ENCODE data around the gene PDE4B.
"Not testable (repeated sequence)": the region's sequence is repeated elsewhere in the genome, so short reads cannot be mapped to it uniquely, and the experiment has no call there.

The PDE4B gene

DNA sequence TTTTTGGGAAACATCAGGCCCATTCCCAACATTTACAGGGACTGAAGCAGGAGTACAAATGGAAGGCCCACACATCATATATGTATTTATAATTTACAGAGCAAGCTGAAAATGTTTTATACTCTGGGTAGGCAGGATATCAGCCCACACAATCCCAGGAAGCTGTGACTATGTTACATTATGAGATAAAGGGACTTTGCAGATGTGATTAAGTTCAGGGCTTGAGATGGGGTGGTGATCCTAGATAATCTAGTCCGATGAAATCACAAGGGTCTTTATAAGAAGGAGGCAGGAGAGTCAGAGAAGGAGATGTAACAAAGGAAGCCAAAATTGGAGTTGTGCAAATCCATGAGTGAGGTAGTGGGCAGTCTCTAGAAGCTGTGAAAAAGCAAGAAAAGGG lies 160.5 kb downstream of the PDE4B start:
- DNase-seq (ENCODE audit: low read depth) = peak; percentile 20

GRCh38 chr1:65955071-65955470 lies 162.4 kb downstream of the PDE4B start:
- no peak for DNase-seq (ENCODE audit: low read depth)

DNA sequence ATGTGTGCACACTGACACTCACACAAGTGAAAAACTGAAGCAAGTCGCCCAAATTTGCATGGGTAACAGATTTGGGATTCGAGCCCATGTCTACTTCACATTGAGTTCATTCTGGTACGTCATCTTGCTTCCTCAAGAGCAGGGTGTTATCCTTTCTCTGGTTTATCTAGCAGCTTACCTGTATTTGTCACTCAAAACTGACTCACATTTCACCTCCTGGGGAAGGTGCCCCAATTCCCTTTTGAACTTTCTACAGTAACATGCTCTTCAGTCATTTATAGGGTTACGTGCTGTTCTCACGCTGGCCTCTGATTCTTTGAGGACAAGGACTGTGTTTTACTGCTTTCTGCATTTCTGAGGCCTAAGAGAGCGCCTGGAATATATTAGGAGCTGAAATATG lies 162.8 kb downstream of the PDE4B start:
- no peak for DNase-seq (ENCODE audit: low read depth)

DNA sequence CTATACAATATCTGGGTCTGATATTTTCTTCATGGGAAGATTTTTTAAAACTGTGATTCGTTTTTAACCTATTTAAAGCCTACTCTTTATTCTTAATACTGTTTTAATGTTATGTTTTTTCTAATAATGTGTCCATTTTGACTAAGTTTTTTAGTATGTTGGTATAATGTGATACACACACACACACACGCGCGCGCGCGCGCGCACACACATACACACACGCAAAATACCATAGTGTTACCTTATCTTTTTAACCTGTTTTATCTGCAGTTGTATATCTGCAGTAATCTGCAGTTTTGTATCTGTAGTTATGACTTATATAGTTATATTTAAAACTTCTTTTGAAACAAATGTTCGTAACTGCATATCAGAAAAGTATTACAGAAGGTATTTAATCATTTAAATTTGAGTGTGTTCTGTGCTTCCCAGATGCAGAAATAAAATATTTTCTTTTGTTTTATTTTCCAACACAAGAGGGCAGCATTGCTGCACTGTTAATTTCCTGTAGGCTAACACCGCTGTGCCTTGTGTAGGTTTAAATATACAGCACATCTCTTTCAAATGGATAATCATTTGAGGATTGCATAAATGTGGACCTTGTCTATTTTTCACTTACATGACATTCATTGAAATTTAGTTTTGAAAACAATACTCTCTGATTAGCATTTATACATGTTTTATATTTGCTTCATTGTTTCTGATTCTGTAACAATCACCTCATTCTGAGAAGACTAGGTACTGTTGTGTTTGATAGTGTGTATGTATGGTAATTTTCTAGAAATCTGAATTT lies 166.1 kb downstream of the PDE4B start:
- DNase-seq (ENCODE audit: low read depth) = peak; percentile 57

DNA sequence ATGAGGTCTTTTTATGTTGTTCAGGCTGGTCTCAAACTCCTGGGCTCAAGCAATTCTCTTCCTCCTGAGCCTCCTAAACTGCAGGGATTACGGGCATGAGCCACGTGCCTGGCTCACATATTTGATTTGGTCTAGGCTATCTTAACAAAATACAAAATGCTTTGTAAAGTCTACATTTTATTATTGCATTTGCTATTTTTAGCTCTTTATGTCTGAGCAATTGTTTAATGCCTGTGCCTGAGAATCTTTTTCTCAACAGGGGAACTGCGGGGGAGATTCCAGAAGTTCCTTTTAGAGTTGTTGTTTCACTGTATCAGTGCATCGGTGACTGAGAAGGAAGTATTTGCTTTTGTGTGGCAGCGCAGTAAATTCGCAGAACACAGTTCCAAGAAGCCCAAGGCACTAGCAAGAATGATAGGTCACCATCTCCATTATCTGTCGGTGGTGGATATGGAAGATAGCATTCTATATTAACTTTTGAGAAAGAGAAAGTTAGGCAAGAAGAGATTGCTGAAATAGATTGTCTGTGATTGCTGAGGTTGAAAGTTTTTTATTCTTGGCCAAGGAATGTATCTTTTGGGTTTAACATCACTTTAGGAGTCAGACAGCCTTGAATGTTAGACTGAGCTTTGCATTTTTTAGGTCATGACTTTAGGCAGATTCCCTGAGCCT lies 167.3 kb downstream of the PDE4B start:
- peak; percentile 88 for DNase-seq (ENCODE audit: low read depth)

- no peak for DNase-seq (ENCODE audit: low read depth)
These were observed 170.6 kb downstream of the PDE4B start for GRCh38 chr1:65963156-65963888.

DNA sequence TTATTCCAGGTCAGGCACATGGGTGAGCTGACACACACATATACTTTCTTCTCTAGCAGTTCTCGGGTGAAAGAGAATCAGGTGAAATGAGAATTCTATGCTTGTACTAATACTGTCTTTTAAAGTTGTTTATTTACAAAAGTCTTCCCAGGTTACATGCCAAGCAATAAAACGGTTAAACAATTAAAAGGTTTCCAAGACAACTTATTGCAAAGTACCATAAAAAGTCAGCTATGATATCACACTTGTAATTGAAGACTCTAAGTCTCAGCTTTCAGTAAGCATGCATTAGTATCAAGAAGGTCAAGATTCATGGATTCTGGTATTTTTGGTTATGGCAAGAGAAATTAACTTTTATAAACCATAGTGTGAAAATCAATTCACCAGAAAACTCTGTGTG lies 171.4 kb downstream of the PDE4B start:
- no peak for DNase-seq (ENCODE audit: low read depth)

DNA sequence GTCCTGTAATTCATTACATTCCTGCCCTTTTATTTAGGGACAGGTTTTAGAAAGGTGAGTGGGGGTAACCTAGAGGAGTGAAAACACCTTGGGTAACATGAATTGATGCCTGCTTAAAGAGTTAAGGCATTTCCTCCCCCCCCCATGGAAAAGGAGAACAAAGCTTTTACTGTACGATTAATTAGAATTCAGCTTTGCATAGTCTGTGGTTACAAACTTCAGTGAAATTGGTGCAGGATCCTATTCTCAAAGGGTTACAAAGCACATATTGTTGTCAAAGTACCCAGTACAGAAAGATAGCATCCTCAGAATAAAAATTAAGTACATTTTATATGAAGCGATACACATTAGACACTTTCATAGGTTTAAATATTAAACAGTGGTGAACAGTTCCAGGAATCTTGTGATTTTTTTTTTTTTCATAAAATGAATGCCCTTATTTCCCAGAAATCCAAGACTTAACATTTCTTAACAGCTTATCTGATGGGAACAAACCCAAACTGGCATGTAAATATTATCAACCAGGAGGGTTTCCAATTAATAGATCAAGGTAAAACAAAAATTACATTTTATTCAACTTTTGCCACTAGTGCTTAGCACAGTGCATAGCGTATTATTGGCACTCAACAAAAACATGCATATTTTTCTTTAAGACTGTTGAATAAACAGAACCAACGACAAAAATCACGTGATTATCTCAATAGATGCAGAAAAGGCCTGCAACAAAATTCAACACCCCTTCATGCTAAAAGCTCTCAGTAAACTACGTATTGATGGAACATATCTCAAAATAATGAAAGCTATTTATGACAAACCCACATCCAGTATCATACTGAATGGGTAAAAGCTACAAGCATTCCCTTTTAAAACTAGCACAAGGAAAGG lies 172.7 kb downstream of the PDE4B start:
- no peak for DNase-seq (ENCODE audit: low read depth)

DNA sequence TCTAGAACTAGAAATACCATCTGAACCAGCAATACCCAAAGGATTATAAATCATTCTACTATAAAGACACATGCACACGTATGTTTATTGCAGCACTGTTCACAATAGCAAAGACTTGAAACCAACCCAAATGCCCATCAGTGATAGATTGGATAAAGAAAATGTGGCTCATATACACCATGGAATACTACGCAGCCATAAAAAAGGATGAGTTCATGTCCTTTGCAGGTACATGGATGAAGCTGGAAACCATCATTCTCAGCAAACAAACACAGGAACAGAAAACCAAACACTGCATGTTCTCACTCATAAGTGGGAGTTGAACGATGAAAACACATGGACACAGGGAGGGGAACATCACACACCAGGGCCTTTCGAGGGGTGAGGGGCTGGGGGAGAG lies 174.8 kb downstream of the PDE4B start:
- DNase-seq (ENCODE audit: low read depth) = not testable (repeated sequence)

GRCh38 chr1:65971547-65971946 lies 178.9 kb downstream of the PDE4B start:
- peak; percentile 71 for DNase-seq (ENCODE audit: low read depth)

- DNase-seq (ENCODE audit: low read depth) = no peak
These were observed 183.0 kb downstream of the PDE4B start for GRCh38 chr1:65975708-65976107.

GRCh38 chr1:65979136-65980044 lies 186.7 kb downstream of the PDE4B start:
- peak; percentile 99 for DNase-seq (ENCODE audit: low read depth)

DNA sequence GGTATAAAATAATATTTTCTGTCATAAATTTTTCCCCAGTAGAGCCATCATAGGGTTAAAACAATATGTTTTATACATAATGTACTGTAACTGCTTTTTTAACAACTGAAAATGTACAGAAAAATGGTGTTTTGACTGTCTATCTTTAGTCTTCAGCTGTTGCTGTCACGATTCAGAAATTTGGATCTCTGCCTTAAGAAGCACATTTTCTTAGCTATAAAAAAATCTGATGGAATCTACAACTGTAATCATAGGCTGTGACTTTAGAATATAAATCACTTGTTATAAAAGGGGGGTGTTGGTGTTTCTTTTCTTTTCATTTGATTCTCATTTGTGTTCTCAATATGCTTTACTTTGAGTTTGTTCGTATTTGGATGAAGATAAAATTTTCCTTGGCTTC lies 187.5 kb downstream of the PDE4B start:
- no peak for DNase-seq (ENCODE audit: low read depth)

- no peak for DNase-seq (ENCODE audit: low read depth)
These were observed 190.8 kb downstream of the PDE4B start for GRCh38 chr1:65983500-65983899.

DNA sequence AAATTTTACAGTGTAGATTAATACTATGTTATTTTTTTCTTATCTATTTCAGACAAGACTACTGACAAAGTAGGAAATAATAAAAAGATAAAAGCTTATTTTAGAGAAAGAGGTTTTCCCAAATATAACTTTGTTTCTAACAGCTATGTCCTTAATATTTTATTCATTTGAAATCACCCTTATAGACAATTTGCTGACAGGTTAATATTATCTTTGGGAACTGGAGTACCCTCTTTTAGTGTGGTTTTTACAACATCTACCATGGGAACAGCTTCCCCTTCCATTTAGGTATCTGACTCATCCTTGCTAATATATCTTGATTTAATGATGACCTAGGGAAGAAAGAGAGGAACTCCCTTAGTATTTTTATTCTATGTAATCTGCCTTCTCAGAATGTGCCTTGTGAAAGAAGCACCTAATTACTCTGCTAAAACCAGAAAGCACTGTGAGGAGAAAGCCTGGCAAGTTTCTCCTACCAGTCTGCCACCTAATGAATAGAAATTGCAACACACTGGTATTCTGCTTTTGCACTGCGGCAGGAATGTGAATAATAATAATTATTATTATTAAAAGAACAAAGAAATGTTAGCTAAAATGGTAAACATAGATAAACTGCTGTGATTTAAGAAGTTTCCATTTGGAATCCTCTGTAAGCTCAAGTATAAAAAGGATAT lies 192.8 kb downstream of the PDE4B start:
- peak; percentile 45 for DNase-seq (ENCODE audit: low read depth)

DNA sequence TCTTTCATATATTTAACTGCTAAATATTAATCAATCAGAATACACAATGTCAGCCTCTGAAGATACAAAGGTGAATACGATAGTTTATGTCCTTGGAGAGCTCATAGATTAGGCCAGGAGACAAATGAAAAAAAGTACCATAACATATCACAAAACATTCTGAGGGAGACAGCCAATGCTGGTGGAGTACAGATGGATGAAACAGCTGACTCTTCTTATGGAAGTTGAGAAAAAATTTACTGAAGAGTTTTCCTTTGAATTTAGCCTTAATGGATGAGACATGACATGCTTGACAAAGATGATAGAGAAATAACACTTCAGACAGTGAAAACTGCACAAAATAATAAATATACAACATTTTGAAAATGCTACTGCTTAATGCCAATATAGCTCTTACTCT lies 193.5 kb downstream of the PDE4B start:
- no peak for DNase-seq (ENCODE audit: low read depth)

DNA sequence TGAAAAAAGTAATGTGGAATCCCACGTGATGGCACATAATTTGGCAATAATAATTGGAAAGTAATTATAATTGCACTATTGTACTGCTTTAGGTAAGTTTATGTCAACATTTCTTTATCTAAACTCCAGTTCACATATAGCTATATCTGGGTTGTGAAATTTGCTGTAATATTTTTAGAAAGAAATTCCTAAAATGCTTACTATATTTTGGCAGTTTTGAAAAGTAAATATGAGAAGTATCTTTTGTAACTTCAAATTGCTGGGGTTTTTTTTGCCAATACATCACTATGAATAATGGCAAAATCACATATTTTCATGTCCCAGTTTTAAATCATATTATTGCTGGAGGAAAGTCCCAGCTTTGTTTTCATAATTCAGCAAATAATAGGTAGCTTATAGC lies 197.5 kb downstream of the PDE4B start:
- no peak for DNase-seq (ENCODE audit: low read depth)

DNA sequence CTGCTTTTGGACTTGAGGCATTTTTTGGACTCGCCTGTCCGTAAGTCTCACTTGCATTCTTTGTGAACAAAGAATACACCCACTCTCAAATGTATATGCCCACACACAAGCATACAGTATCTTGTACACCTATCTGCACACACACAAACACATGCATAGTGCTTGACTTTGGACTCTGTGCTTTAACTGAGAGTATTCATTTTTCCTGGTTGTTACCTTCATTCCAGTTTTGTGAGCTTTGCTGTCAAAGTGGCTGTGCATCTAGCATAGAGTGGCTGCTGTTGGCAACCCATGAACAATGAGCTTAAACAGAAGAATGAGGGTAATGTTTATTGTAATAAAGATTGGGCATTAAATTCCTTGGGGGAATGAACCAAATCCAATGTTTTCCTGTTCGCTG lies 199.0 kb downstream of the PDE4B start:
- DNase-seq (ENCODE audit: low read depth) = no peak

DNA sequence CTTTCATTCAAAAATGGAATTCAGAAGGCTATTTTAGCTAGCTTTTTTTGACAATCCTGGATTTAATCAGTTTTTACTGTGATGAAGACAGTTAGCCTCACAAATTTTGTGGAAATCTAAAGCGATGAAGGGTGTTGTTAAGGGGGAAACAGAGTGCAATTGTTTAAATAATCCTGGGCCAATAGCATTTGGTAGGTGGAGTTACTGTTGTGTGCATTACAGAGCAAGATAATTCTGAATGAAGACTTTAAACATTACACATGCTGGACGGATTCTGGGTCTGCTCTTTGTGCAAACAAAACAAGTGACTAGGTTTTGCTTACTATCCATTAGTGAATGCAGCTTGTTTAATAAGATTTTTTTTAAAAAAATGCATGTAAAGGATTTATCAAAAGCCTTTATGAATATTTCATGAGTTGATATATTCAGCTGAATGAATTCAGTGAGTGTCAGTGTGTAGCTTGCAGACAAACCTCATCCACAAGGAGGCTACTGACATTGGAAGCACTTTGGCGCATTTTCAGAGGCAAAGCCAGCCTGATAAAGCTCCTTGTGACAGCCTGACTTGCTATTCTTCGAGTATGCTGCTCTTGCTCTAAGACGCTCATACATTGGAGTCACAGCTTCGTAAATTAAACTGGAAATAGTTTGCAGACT lies 199.6 kb downstream of the PDE4B start:
- DNase-seq (ENCODE audit: low read depth) = no peak

DNA sequence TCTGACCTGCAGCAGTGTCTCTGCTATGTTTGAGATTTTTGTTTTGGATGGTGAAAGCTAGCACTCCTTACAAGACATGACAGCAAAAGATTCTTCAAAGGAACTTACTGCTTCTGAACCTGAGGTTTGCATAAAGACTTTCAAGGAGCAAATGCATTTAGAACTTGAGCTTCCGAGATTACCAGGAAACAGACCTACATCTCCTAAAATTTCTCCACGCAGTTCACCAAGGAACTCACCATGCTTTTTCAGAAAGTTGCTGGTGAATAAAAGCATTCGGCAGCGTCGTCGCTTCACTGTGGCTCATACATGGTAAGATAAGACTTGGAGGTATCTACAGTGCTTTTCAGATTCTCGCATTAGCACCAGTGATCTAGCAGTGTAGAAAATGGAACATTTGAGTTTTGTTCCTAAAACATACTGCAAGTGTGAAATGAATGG lies 200.2 kb downstream of the PDE4B start:
- no peak for DNase-seq (ENCODE audit: low read depth)
